ENCODE measurements around the gene TRIML1. TPM values are rescaled to one million over a fixed set of nuclear protein-coding genes. Genes with fewer than 3 reads are reported as not detected.

The TRIML1 gene
- total RNA-seq, 4 donors from 2014 or later = not detected

DNA sequence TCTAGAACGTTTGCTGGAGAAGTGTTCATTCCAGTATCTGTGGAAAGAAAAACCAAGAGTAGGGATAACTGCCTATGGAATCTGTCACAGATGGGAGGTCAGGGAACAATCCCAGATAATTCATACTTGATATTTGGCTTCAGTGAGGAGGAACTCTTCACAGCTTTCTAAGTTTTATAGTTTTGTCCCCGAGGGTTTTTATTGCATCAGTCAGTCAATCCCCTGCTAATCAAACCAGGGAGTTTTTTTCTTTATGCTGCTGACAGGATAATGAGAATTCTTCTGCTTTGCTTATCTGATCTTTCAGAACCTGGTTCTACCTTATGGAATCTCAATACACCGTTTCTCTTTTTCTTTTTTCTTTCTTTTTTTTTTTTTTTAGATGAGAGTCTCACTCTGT is 29.2 kb upstream of the TRIML1 start:
- Histone ChIP-seq H3K27me3 (no peaks in the 10 kb centered on the region), H3K27ac (no peak overlapping the region), H3K4me1 (no peaks in the 10 kb centered on the region), H3K9me3 (no peaks in the 10 kb centered on the region), H3K36me3 (no peaks in the 10 kb centered on the region), H3K4me3 (no peak overlapping the region)
- in situ Hi-C loops (cut with MboI; ENCODE audit: low sequenced_read_pairs in 4 of 4) = no loop called here
- intact Hi-C loops (cut with DNase I; ENCODE audit: low total_unique reads) = no loop called here
- TF ChIP-seq, protein P1, sequence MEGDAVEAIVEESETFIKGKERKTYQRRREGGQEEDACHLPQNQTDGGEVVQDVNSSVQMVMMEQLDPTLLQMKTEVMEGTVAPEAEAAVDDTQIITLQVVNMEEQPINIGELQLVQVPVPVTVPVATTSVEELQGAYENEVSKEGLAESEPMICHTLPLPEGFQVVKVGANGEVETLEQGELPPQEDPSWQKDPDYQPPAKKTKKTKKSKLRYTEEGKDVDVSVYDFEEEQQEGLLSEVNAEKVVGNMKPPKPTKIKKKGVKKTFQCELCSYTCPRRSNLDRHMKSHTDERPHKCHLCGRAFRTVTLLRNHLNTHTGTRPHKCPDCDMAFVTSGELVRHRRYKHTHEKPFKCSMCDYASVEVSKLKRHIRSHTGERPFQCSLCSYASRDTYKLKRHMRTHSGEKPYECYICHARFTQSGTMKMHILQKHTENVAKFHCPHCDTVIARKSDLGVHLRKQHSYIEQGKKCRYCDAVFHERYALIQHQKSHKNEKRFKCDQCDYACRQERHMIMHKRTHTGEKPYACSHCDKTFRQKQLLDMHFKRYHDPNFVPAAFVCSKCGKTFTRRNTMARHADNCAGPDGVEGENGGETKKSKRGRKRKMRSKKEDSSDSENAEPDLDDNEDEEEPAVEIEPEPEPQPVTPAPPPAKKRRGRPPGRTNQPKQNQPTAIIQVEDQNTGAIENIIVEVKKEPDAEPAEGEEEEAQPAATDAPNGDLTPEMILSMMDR (IDR thresholded peaks at IDR 0.05 in 4 of 5, conservative IDR thresholded peaks at IDR 0.05 in 1 of 5) = no peak
- no peak for TF ChIP-seq POLR2A (IDR thresholded peaks at IDR 0.05)
- no peak for ATAC-seq
- DNase-seq = no peak

DNA sequence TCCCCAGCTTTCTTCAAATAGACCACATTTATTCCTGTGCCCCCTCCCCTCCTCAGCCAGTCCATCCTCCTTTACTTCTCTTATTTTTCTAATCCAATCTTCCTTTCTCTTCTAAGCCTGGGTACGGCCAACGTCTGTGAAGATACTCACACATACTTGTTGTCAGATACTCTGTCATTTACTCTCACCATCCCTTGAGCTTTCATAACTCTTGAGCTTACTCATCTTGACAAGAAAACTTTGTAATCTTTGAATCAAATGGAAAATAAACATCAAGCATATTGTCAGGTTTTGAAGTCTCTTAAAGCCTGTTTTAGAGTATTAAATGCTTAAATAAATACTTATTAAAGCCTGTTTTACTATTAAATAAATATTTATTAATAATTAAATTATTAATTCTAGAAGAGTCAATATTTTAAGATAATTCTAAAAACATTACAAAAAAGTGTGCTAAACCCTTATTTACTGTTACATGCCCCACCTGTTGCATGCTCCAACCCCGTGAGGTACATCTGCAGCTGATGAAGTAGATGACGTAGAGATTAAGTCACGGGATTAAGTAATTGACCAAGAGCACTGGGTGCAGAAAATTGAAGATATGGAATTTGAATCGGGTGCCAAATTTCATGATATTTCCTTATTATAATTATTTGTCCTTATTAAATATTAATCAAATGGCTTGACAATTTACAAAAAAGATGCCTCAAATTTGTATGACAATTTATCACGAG is 28.3 kb upstream of the TRIML1 start:
- in situ Hi-C loops (cut with MboI; ENCODE audit: low sequenced_read_pairs in 4 of 4) (no loop called here), intact Hi-C loops (cut with DNase I; ENCODE audit: low total_unique reads) (no loop called here)
- Histone ChIP-seq H3K4me1 (no peaks in the 10 kb centered on the region), H3K27me3 (no peaks in the 10 kb centered on the region), H3K36me3 (no peaks in the 10 kb centered on the region), H3K4me3 (no peak overlapping the region), H3K27ac (no peak overlapping the region), H3K9me3 (no peaks in the 10 kb centered on the region)
- TF ChIP-seq, protein P1 (IDR thresholded peaks at IDR 0.05 in 4 of 5, conservative IDR thresholded peaks at IDR 0.05 in 1 of 5) = no peak
- no peak for TF ChIP-seq POLR2A (IDR thresholded peaks at IDR 0.05)
- DNase-seq (no peak), ATAC-seq (no peak)

DNA sequence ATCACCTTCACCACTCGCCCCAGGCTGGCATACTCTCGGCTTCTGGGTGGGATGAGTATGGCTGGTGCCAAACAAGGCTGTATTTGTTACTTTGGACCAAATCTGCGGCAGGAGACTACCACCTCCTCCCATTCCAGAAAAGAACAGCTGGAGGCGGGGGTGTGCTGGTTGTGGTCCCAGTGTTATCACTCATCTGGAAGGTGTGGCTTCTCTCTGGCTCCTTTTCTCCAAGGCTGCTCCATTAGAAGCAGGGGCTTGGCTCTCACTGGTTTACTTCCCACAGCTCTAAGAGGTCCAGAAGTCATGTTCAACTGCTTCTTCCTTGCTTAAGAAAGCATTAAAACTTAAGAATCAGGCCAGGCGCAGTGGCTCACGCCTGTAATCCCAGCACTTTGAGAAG is 27.3 kb upstream of the TRIML1 start:
- ATAC-seq (no peak), DNase-seq (no peak)
- Histone ChIP-seq H3K9me3 (no peaks in the 10 kb centered on the region), H3K36me3 (no peaks in the 10 kb centered on the region), H3K27me3 (no peaks in the 10 kb centered on the region), H3K27ac (no peak overlapping the region), H3K4me1 (no peaks in the 10 kb centered on the region), H3K4me3 (no peak overlapping the region)
- TF ChIP-seq, protein P1 (IDR thresholded peaks at IDR 0.05 in 4 of 5, conservative IDR thresholded peaks at IDR 0.05 in 1 of 5) = no peak
- no peak for TF ChIP-seq POLR2A (IDR thresholded peaks at IDR 0.05)
- intact Hi-C loops (cut with DNase I; ENCODE audit: low total_unique reads) = no loop called here
- in situ Hi-C loops (cut with MboI; ENCODE audit: low sequenced_read_pairs in 4 of 4) = no loop called here

DNA sequence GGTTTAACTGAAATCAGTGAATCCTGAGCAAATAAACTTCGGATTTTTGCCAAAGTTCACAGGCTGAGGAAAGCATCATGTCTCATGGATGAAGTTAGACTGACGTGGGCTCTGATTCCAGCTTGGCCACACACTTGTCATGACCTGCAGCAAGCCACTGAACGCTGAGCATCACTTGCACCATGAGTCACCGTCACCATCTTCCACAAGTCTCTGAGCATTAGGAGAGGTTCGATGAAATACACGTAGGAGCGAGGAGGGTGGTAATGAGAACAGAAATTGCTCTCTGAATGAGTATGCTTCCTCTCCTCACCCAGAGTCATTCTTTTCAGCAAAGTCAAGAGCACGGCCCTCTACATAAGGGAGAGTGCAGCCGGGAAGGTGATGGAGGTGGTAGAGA is 26.1 kb upstream of the TRIML1 start:
- intact Hi-C loops (cut with DNase I; ENCODE audit: low total_unique reads) = no loop called here
- ATAC-seq (no peak), DNase-seq (no peak)
- in situ Hi-C loops (cut with MboI; ENCODE audit: low sequenced_read_pairs in 4 of 4) = no loop called here
- Histone ChIP-seq H3K27ac (no peak overlapping the region), H3K27me3 (no peaks in the 10 kb centered on the region), H3K4me1 (no peaks in the 10 kb centered on the region), H3K9me3 (no peaks in the 10 kb centered on the region), H3K4me3 (no peak overlapping the region), H3K36me3 (no peaks in the 10 kb centered on the region)
- no peak for TF ChIP-seq POLR2A (IDR thresholded peaks at IDR 0.05)
- TF ChIP-seq, protein P1 (IDR thresholded peaks at IDR 0.05 in 4 of 5, conservative IDR thresholded peaks at IDR 0.05 in 1 of 5) = no peak

All from gastrocnemius medialis (tissue), 4 donors.